ENCODE results near the gene ACO1. TPM values are rescaled to one million over a fixed set of nuclear protein-coding genes. Genes with fewer than 3 reads are reported as not detected.
"Not testable (repeated sequence)": the region's sequence is repeated elsewhere in the genome, so short reads cannot be mapped to it uniquely, and the experiment has no call there.

Gene ACO1
- 35.2 and 40.6 TPM in 2 replicates for total RNA-seq (2014; rRNA removed; shearing (Covaris generic))

DNA sequence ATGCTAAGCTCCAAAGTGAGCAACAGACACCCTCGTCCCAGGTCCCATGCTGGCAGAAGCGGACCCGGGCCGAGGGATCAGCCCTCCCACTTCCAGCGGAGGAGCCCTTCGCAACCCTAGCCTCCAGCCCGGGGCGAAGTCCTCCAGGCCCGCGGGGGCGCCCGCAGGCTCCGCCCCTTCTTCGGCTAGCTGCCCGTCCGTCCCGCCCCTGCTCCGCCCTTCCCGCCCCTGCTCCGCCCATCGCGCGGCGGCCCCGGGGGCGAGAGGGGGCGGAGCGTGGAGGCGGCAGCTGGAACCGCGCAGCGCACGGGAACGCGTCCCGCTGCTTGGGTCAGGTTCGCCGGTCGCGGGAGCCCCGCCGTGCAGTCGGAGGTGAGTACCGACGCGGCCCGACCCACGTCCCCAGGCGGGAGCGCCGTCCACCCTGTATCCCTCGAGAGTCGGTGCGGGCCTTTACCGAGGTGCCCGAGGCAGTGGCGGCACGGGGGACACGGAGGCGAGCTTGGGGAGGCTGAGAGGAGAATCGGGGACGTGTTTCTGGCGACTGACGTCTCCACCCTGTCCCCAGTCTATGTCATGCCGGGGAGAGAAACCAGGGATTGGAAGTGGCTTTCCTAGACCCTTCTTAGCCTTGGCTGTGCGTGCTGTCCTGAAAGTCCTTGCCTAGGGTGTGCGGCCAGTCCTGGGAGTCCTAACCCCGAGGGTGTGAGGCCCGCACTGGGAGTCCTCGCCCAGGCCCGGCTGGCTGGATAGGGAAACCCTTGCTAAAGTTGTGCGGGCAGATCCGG, at the start of gene ACO1:
Gene ACO1 (plus strand): TSS at position 280 of the 788 bp plus-strand sequence. CDS start 20,864 bp downstream, outside the sequence.
- H3K27me3 ChIP-seq (ENCODE audit: control insufficient read depth, insufficient read depth, low read length), result peaks cover 17% of the 10 kb centered on the region
- peak within 1 kb of the TSS; percentile 91 for H3K4me3 ChIP-seq (ENCODE audit: insufficient read depth, low read depth, low read length)
- peak; percentile 99 for DNase-seq
- H3K36me3 ChIP-seq (replicated peaks; ENCODE audit: control insufficient read depth, insufficient read depth, low read length), result no peaks in the 10 kb centered on the region

DNA sequence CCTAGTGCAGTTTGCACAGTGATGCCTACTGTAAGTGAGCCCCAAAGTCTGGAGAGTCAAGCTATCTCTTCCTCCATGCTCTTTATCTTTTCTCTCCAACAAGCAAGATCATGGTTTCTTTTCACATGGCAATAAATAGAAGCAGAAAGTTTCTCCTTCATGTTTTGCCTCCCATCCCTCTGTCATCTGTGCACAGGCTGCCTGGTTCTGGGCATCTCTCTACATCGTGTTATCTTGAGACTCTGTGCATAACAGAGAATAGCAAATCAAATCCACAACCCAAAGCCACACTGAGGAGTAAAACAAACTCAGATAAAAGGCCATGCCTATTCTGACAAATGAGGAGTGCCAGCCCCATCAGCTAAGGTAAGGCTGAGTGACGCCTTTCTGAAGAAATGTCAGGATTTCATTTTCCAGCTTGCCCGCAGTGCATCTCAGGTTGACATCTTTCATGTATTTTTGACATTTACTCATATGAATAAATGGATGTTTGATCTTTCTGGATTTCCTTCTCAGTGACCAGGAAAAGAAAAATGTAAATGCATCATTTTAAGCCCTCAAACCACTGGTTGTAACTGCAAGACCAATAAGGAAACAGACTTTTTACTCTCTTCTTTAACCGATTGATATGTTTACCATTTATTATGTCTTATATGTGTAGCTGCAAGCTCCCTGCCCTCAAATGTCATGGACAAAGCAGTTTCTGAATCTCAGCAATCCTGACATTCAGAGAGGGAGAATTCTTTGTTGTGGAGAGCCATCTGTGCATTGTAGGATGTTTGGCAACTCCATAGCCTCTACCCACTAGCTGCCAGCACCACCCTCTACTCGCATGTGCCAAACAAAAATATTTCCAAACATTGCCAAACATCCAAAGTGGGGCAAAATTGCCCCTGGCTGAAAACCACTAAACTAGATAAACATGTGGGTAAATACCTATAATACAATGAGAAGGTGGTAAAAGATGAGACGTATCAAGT, 49.2 kb upstream of the ACO1 start:
- DNase-seq, result no peak
- H3K4me3 ChIP-seq (ENCODE audit: insufficient read depth, low read depth, low read length), result no peak overlapping the region
- H3K36me3 ChIP-seq (replicated peaks; ENCODE audit: control insufficient read depth, insufficient read depth, low read length), result no peaks in the 10 kb centered on the region
- no peaks in the 10 kb centered on the region for H3K27me3 ChIP-seq (ENCODE audit: control insufficient read depth, insufficient read depth, low read length)

DNA sequence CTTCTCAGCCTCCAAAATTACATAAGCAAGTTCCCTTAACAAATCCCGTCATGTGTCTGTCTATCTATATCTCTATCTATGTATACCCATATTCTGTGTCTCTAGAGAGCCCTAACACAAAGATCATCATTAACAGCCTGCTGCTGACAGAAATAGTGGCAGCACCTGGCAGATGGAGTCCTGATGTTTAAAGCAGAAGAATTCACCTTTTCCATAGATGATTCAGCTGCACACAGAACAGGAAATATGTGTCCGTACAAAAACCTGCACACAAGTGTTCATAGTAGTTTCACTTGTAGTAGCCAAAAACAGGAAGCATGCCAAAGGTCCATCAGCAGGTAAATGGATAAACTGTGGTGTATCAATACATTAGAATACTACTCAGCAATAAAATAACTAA, 45.0 kb upstream of the ACO1 start:
- Histone ChIP-seq H3K27me3 (ENCODE audit: control insufficient read depth, insufficient read depth, low read length) (no peaks in the 10 kb centered on the region), H3K4me3 (ENCODE audit: insufficient read depth, low read depth, low read length) (no peak overlapping the region), H3K36me3 (replicated peaks; ENCODE audit: control insufficient read depth, insufficient read depth, low read length) (no peaks in the 10 kb centered on the region)
- no peak for DNase-seq

DNA sequence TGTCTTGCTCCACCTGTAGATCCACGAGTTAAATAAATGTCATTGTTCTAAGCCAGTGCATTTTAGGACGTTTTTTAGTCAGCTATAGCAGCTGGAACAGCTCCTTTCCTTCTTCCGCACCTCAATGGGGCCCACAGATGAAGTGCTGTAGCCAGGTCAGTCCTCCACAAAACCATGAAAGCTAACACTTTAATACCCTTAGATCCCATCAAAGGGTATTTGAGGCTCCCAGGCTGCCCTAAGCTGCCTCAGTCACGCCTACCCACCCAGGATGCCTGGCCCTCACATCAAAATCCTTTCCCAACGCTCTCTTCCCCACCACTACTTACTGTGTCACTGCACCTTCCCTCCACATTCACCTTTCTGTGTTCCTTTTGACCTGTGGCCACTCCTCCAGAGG, 44.1 kb upstream of the ACO1 start:
- no peak overlapping the region for H3K4me3 ChIP-seq (ENCODE audit: insufficient read depth, low read depth, low read length)

DNA sequence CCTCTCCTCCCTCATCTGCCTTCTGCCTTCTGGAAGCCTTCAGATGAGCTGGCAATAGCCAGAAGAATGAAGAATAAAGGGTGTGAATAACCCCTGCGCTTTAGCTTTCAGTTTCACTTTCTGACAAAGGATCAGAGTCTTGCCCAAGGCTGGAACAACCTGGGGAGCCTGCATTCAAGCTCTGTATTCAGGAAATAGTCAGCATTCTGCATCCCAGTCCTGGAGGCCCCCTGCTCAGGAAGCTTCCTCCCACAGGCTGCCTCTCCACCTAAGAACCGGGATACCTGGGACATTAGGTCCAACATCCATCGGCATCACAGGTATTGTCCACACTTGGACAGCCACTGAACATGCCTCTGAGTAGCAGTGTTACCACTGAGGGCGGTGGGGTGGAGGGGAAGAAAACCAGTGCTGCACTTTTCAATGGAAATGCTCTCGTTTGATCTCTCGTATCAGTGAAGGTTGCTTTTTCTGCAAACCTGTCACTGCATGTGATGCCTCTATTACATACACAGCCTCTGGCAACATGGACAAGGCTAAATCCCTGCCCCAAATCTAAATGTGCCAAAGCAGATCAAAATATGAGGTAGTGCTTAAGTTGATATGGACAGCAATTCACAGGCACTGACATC, 39.8 kb upstream of the ACO1 start:
- peak; percentile 17 for DNase-seq
- H3K36me3 ChIP-seq (replicated peaks; ENCODE audit: control insufficient read depth, insufficient read depth, low read length), result no peaks in the 10 kb centered on the region
- no peaks in the 10 kb centered on the region for H3K27me3 ChIP-seq (ENCODE audit: control insufficient read depth, insufficient read depth, low read length)
- H3K4me3 ChIP-seq (ENCODE audit: insufficient read depth, low read depth, low read length), result no peak overlapping the region

More for the DNA sequence above, 44.1 kb upstream of the ACO1 start:
- DNase-seq, result no peak
- no peaks in the 10 kb centered on the region for H3K36me3 ChIP-seq (replicated peaks; ENCODE audit: control insufficient read depth, insufficient read depth, low read length)
- H3K27me3 ChIP-seq (ENCODE audit: control insufficient read depth, insufficient read depth, low read length), result no peaks in the 10 kb centered on the region

DNA sequence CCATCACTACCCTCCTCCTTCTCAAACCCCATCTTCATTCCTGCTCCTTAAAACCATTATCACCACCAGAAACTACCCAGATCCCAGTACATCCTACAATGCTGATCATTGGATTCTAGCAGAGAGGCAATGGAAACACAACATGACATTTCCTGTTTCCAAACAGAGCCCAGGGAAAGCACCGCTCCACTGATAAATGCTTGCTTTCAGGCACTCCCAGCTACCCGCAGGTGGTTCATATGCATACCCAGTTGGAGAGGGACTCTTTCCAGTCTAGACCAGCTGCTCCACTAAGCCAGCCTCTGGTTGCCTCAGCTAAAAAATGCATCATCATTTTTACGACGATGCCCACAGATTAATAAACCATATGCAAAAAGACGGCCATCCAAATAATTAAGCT, 39.2 kb upstream of the ACO1 start:
- Histone ChIP-seq H3K36me3 (replicated peaks; ENCODE audit: control insufficient read depth, insufficient read depth, low read length) (no peaks in the 10 kb centered on the region), H3K4me3 (ENCODE audit: insufficient read depth, low read depth, low read length) (no peak overlapping the region), H3K27me3 (ENCODE audit: control insufficient read depth, insufficient read depth, low read length) (no peaks in the 10 kb centered on the region)
- DNase-seq, result peak; percentile 12

DNA sequence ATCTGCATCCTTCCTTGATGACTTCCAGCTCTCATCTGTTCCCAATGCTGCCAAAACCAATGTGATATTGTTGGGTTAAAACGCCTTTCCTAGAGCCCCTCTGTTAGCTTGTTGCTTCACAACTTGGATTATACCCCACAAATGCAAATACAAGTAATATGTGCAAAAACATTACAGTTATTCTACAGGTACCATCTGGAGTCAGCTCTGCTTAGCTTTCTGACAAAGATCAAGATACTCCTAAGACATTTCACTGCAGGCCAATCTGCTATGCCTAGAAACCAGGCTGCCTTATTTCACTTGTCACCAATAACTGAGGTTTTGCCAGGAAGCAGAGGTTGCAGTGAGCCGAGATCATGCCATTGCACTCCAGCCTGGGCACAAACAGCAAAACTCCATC, 36.9 kb upstream of the ACO1 start:
- Histone ChIP-seq H3K4me3 (ENCODE audit: insufficient read depth, low read depth, low read length) (no peak overlapping the region), H3K27me3 (ENCODE audit: control insufficient read depth, insufficient read depth, low read length) (no peaks in the 10 kb centered on the region), H3K36me3 (replicated peaks; ENCODE audit: control insufficient read depth, insufficient read depth, low read length) (no peaks in the 10 kb centered on the region)
- DNase-seq, result no peak

DNA sequence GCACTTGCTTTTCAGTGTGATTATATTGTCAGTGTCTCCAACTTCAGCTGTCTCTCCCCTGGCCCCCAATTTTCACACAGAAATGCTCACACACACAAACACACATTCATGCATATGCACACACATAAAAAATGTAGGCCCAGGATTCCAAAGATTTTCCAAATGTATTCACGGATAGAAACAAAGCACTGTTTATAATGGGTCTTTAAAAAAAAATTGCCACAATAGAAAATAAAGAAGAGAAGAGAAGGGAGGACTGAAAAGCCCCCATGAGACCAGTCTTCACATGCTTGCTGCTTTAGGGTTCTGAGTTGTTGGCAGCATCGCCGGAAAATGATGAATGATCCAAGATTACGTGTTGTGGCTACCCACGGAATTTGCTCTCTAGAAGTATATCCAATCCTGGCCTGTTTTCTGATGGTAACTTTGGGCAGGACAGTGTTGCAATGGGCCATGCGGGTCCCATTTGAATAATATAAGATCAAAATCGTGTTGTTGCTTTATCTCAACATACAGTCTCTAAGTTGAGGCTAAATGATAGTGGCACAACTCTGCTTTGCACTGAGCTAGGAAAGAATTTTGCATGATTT, 36.2 kb upstream of the ACO1 start:
- DNase-seq, result no peak
- Histone ChIP-seq H3K4me3 (ENCODE audit: insufficient read depth, low read depth, low read length) (no peak overlapping the region), H3K36me3 (replicated peaks; ENCODE audit: control insufficient read depth, insufficient read depth, low read length) (no peaks in the 10 kb centered on the region), H3K27me3 (ENCODE audit: control insufficient read depth, insufficient read depth, low read length) (no peaks in the 10 kb centered on the region)

DNA sequence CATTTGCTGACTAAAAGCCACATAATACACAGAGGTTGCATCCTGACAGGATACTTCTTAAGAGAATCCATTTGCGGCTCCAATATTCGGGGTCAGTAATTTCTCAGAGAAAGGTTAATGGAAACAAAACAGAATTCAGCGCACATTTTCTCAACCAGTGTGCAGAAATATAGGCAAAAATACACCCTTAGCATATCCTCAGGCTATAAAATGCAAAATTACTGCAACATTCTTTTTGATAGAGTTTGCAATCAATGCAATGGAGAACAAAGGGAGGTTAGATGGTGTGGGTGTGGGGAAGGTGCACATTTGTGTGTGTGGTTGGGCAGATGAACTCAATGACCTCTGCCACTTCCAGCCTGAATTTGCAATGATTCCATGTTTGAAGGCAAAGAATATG, 35.4 kb upstream of the ACO1 start:
- no peak overlapping the region for H3K4me3 ChIP-seq (ENCODE audit: insufficient read depth, low read depth, low read length)
- DNase-seq, result no peak
- H3K27me3 ChIP-seq (ENCODE audit: control insufficient read depth, insufficient read depth, low read length), result no peaks in the 10 kb centered on the region
- H3K36me3 ChIP-seq (replicated peaks; ENCODE audit: control insufficient read depth, insufficient read depth, low read length), result no peaks in the 10 kb centered on the region

DNA sequence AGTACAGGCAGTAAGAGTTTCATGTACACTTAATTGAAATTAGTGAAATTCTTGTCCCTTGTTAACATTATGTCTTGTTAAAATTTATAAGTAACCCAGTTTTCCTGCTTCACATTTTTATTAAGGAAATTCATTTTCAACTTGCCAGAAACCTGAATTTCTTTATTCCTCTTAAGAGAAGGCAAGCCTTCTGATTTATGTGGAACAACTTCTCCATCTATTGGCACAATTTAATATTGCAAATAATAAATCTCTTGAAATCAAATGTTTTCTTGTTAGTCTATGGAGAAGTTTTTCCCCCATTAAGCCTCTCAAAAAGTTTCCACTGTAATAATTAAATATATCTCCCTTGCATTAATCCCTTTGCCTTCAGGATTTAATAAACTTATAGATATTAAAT, 33.8 kb upstream of the ACO1 start:
- no peaks in the 10 kb centered on the region for H3K27me3 ChIP-seq (ENCODE audit: control insufficient read depth, insufficient read depth, low read length)
- H3K36me3 ChIP-seq (replicated peaks; ENCODE audit: control insufficient read depth, insufficient read depth, low read length), result no peaks in the 10 kb centered on the region
- no peak for DNase-seq
- no peak overlapping the region for H3K4me3 ChIP-seq (ENCODE audit: insufficient read depth, low read depth, low read length)

DNA sequence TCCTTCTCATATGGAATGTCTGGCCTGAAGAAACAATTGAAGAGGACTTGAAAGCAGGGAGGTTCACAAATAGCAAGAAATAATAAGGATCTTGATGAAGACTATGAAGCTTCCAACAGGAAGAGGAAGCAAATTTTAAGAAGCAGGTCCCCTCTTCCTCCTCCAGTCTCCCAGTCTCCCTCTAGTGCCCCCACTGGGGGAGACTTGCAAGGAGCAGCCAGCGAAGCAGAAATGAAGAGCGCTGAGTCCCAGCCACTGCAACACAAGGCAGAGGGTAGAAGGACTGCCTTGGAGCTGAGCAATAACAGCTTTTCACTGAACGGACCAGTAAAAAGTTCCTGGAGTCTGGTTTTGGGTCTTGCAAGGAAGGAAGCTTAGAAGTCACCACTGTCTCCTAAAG, 32.6 kb upstream of the ACO1 start:
- DNase-seq, result no peak
- Histone ChIP-seq H3K4me3 (ENCODE audit: insufficient read depth, low read depth, low read length) (no peak overlapping the region), H3K27me3 (ENCODE audit: control insufficient read depth, insufficient read depth, low read length) (no peaks in the 10 kb centered on the region), H3K36me3 (replicated peaks; ENCODE audit: control insufficient read depth, insufficient read depth, low read length) (no peaks in the 10 kb centered on the region)

DNA sequence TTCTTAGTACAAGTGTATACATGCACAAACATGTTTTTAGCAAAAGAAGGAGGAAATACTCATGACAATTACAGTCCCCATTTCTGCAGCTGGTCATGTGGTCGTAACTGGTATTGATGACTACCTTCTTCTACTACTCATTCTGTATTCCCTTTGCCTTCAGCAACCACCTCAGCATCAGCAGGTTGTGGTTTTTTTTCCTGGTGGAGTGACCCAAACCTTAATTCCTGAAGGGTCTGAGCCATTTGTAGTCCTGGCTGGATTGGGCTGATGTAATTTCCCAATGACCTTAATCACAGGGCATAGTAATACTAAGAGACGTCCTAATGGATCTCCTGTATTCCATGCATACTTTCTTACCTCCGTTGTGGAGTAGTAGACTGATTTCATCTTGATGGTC, 31.0 kb upstream of the ACO1 start:
- H3K4me3 ChIP-seq (ENCODE audit: insufficient read depth, low read depth, low read length); H3K36me3 ChIP-seq (replicated peaks; ENCODE audit: control insufficient read depth, insufficient read depth, low read length); DNase-seq; H3K27me3 ChIP-seq (ENCODE audit: control insufficient read depth, insufficient read depth, low read length): not testable (repeated sequence)

DNA sequence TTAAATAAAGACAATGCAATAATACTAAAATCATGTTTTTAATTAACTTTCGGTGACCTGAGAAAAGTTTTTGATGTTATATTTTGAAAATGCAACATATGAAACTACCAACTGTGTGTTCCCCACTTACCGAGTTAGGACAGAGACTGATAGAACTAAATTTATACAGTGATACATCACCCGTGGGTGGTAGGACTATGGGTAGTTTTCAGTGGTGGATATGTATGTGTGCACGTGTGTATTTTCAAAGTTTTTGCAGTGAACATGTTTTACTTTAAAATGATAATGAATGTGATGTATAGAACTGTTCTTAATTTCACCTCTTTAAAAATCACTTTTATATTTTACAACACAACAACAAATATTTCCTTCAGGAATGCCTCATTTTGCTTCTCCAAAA, 25.0 kb upstream of the ACO1 start:
- H3K36me3 ChIP-seq (replicated peaks; ENCODE audit: control insufficient read depth, insufficient read depth, low read length), result no peaks in the 10 kb centered on the region
- no peak overlapping the region for H3K4me3 ChIP-seq (ENCODE audit: insufficient read depth, low read depth, low read length)
- no peaks in the 10 kb centered on the region for H3K27me3 ChIP-seq (ENCODE audit: control insufficient read depth, insufficient read depth, low read length)
- no peak for DNase-seq

DNA sequence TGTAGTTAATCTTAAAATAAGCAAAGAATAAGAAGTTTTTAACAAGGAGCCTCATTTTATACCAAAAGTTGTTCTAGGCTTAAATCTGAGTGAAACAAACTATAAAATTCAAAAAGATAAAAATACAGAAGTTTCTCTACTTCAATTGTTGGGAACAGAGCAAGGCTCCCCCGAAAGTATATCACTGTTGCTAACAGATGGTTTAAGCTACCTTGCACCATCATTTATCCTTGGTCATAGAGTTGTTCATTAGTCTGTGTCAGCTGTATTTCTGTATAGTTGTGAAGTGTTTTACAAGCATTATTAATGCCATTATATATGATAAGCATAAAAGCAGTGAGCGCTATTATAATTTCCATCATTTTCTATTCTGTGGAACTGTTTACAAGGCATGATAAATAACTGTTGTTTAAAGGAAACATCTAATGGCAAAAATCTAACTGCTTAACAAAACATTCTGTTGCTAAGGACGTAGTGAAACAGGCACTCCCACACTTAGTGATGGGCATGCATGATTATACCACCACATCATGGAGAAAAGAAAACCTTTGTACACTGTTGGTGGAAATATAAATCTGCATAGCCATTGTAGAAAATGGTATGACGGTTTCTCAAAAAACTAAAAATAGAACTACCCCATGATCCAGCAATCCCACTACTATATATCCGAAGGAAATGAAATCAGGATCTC, 23.3 kb upstream of the ACO1 start:
- H3K4me3 ChIP-seq (ENCODE audit: insufficient read depth, low read depth, low read length), result no peak overlapping the region
- no peaks in the 10 kb centered on the region for H3K27me3 ChIP-seq (ENCODE audit: control insufficient read depth, insufficient read depth, low read length)
- DNase-seq, result no peak

More for the DNA sequence above, 23.3 kb upstream of the ACO1 start:
- H3K36me3 ChIP-seq (replicated peaks; ENCODE audit: control insufficient read depth, insufficient read depth, low read length), result no peaks in the 10 kb centered on the region
